Ureter (tissue), 1 donor: ENCODE results near the gene PRKG2. TPM values are rescaled to one million over a fixed set of nuclear protein-coding genes. Genes with fewer than 3 reads are reported as not detected.

Experiments
- DNase-seq: peaks from one replicate; pipeline ENCODE4 v3.0.0-alpha.2; 2020; ENCODE audit warnings: low spot score
- total RNA-seq: library from RNA; stranded (reverse); gene quantifications from one replicate; pipeline ENCODE4 v1.2.4, GENCODE V29; 2023
- donor health status: DM: yes; HTN: yes; CAD: no.

PRKG2 gene
- total RNA-seq, 1 donor from 2014 or later, result 4.7 TPM

- DNase-seq, result no peak
Observed at GRCh38 chr4:81102107-81102506, 112.9 kb downstream of the PRKG2 start.

- no peak for DNase-seq
Observed at GRCh38 chr4:81096566-81096965, 118.5 kb downstream of the PRKG2 start.

- no peak for DNase-seq
Observed at GRCh38 chr4:81095389-81095788, 119.6 kb downstream of the PRKG2 start.

GRCh38 chr4:81093720-81094401 is 121.2 kb downstream of the PRKG2 start:
- no peak for DNase-seq

- no peak for DNase-seq
Observed at GRCh38 chr4:81085979-81086378, 129.0 kb downstream of the PRKG2 start.

- no peak for DNase-seq
Observed at GRCh38 chr4:81085291-81085690, 129.7 kb downstream of the PRKG2 start.

- no peak for DNase-seq
Observed at GRCh38 chr4:81084634-81085033, 130.4 kb downstream of the PRKG2 start.

GRCh38 chr4:81084029-81084428 is 131.0 kb downstream of the PRKG2 start:
- DNase-seq, result no peak

GRCh38 chr4:81081156-81081555 is 133.9 kb downstream of the PRKG2 start:
- no peak for DNase-seq

GRCh38 chr4:81071013-81071412 is 144.0 kb downstream of the PRKG2 start:
- no peak for DNase-seq

- DNase-seq, result peak; percentile 78
Observed at GRCh38 chr4:81069706-81070331, 145.2 kb downstream of the PRKG2 start.

- no peak for DNase-seq
Observed at GRCh38 chr4:81065446-81065845, 149.6 kb downstream of the PRKG2 start.

- no peak for DNase-seq
Observed at GRCh38 chr4:81062001-81062400, 153.0 kb downstream of the PRKG2 start.

- DNase-seq, result no peak
Observed at GRCh38 chr4:81061344-81061730, 153.7 kb downstream of the PRKG2 start.

GRCh38 chr4:81060587-81061343 is 154.3 kb downstream of the PRKG2 start:
- DNase-seq, result no peak

GRCh38 chr4:81058621-81059020 is 156.4 kb downstream of the PRKG2 start:
- DNase-seq, result no peak

- DNase-seq, result peak; percentile 52
Observed at GRCh38 chr4:81052119-81053068, 162.6 kb downstream of the PRKG2 start.

- DNase-seq, result no peak
Observed at GRCh38 chr4:81049907-81050306, 165.1 kb downstream of the PRKG2 start.

- DNase-seq, result no peak
Observed at GRCh38 chr4:81049330-81049729, 165.7 kb downstream of the PRKG2 start.

- no peak for DNase-seq
Observed at GRCh38 chr4:81042578-81043365, 172.2 kb downstream of the PRKG2 start.
